ENCODE data around the gene RPA3.

Gene RPA3

GRCh38 chr7:7718492-7718891, at the start of gene RPA3:
TSS of gene RPA3 (minus strand) at chr7:7718607. CDS start at chr7:7640418, 78,189 bp downstream.
- no peak for DNase-seq

GRCh38 chr7:7766671-7767070, 48.3 kb upstream of the RPA3 start:
- no peak for DNase-seq

GRCh38 chr7:7765422-7765821, 47.0 kb upstream of the RPA3 start:
- no peak for DNase-seq

- no peak for DNase-seq
Observed at GRCh38 chr7:7764520-7765396, 46.4 kb upstream of the RPA3 start.

- DNase-seq = no peak
Observed at GRCh38 chr7:7761974-7762779, 43.8 kb upstream of the RPA3 start.

- no peak for DNase-seq
Observed at GRCh38 chr7:7761340-7761973, 43.0 kb upstream of the RPA3 start.

GRCh38 chr7:7757576-7757975, 39.2 kb upstream of the RPA3 start:
- DNase-seq = no peak

- DNase-seq = no peak
Observed at GRCh38 chr7:7756577-7756976, 38.2 kb upstream of the RPA3 start.

GRCh38 chr7:7751243-7752092, 33.1 kb upstream of the RPA3 start:
- no peak for DNase-seq

- DNase-seq = no peak
Observed at GRCh38 chr7:7750571-7751242, 32.3 kb upstream of the RPA3 start.

GRCh38 chr7:7746458-7746857, 28.1 kb upstream of the RPA3 start:
- no peak for DNase-seq

- no peak for DNase-seq
Observed at GRCh38 chr7:7745966-7746365, 27.6 kb upstream of the RPA3 start.

- DNase-seq = no peak
Observed at GRCh38 chr7:7745258-7745657, 26.9 kb upstream of the RPA3 start.

GRCh38 chr7:7742223-7742622, 23.8 kb upstream of the RPA3 start:
- no peak for DNase-seq

GRCh38 chr7:7740037-7740355, 21.6 kb upstream of the RPA3 start:
- DNase-seq = no peak

GRCh38 chr7:7739204-7740036, 21.0 kb upstream of the RPA3 start:
- DNase-seq = no peak

- DNase-seq = no peak
Observed at GRCh38 chr7:7738622-7739021, 20.2 kb upstream of the RPA3 start.

GRCh38 chr7:7738177-7738576, 19.8 kb upstream of the RPA3 start:
- DNase-seq = no peak

- no peak for DNase-seq
Observed at GRCh38 chr7:7737674-7738073, 19.3 kb upstream of the RPA3 start.

- DNase-seq = no peak
Observed at GRCh38 chr7:7736671-7737070, 18.3 kb upstream of the RPA3 start.

GRCh38 chr7:7732621-7733281, 14.3 kb upstream of the RPA3 start:
- no peak for DNase-seq
